ENCODE measurements around the gene RAPGEF4.

Gene RAPGEF4

DNA sequence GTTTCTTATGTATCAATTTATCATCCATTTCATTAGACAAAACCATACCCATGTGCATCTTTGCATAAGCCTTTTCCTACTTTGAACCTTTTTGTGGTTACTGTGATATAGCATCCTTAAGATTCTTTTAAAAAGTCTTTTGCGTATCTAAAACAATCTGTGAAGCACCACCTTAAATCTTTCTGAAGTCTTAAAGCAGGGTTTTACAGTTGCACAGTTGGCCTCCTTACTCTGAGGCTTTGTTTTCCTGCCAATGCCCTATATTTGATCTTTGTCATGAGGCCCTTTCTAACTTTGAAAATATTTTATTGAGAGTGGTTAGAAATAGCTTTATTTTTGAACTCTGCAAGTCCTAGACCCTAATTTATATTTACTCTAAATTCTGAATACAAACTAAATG is 176.6 kb downstream of the RAPGEF4 start (continued):
- TF ChIP-seq, protein P1, sequence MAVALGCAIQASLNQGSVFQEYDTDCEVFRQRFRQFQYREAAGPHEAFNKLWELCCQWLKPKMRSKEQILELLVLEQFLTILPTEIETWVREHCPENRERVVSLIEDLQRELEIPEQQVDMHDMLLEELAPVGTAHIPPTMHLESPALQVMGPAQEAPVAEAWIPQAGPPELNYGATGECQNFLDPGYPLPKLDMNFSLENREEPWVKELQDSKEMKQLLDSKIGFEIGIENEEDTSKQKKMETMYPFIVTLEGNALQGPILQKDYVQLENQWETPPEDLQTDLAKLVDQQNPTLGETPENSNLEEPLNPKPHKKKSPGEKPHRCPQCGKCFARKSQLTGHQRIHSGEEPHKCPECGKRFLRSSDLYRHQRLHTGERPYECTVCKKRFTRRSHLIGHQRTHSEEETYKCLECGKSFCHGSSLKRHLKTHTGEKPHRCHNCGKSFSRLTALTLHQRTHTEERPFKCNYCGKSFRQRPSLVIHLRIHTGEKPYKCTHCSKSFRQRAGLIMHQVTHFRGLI (tag by site-specific recombination; IDR thresholded peaks at IDR 0.05) = no peak
- TF ChIP-seq KLF9 (tag by site-specific recombination; IDR thresholded peaks at IDR 0.05; ENCODE audit: low read depth) (no peak), ZBTB20 (tag by site-specific recombination; IDR thresholded peaks at IDR 0.05) (no peak)

DNA sequence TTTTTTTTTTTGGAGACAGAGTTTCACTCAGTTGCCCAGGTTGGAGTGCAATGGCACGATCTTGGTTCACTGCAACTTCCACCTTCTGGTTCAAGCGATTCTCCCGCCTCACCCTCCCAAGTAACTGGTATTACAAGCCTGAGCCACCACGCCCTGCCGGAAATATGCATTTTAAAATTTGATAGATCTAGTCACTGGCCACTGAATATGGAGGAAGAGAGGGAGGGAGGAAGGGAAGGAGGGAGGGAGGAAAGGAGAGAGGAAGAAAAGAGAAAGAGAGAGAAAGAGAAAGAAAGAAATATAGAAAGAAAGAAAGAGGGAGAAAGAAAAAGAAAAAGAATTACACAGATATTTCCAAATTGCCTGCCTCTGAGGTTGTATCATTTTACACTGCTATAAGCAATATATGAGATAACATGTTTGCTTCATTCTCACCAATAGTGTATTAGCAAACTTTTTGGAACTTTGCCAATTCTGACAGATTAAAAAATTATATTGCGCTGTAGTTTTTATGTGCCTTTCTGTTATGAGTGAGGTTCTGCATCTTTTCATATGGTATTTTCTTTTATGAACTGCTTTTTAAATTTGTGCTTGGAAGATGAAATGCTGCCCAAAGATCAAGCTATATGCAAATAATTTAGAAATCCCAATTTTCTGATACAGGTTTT is 178.8 kb downstream of the RAPGEF4 start:
- H3K27ac ChIP-seq (ENCODE audit: extremely low read depth, low read depth, low read length) = no peak overlapping the region
- H3K36me3 ChIP-seq (ENCODE audit: control insufficient read depth in 2 of 2, insufficient read depth in 1 of 2, low read length in 2 of 2) = no peaks in the 10 kb centered on the region
- no peaks in the 10 kb centered on the region for H3K9me3 ChIP-seq (ENCODE audit: control insufficient read depth, insufficient read depth, low read depth, low read length)
- no peak for TF ChIP-seq GLI2 (tag by site-specific recombination; IDR thresholded peaks at IDR 0.05; ENCODE audit: borderline replicate concordance, low read depth)
- TF ChIP-seq, protein P2, sequence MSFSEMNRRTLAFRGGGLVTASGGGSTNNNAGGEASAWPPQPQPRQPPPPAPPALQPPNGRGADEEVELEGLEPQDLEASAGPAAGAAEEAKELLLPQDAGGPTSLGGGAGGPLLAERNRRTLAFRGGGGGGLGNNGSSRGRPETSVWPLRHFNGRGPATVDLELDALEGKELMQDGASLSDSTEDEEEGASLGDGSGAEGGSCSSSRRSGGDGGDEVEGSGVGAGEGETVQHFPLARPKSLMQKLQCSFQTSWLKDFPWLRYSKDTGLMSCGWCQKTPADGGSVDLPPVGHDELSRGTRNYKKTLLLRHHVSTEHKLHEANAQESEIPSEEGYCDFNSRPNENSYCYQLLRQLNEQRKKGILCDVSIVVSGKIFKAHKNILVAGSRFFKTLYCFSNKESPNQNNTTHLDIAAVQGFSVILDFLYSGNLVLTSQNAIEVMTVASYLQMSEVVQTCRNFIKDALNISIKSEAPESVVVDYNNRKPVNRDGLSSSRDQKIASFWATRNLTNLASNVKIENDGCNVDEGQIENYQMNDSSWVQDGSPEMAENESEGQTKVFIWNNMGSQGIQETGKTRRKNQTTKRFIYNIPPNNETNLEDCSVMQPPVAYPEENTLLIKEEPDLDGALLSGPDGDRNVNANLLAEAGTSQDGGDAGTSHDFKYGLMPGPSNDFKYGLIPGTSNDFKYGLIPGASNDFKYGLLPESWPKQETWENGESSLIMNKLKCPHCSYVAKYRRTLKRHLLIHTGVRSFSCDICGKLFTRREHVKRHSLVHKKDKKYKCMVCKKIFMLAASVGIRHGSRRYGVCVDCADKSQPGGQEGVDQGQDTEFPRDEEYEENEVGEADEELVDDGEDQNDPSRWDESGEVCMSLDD (tag by site-specific recombination; IDR thresholded peaks at IDR 0.05) = no peak
- TF ChIP-seq ZNF366 (tag by site-specific recombination; conservative IDR thresholded peaks at IDR 0.05) = peak; percentile 75
- no peak overlapping the region for H3K4me3 ChIP-seq (ENCODE audit: low read depth, low read length)
- CTCF ChIA-PET = no interaction called here
- POLR2A ChIA-PET = no interaction called here
- no peaks in the 10 kb centered on the region for H3K4me1 ChIP-seq (ENCODE audit: control insufficient read depth, insufficient read depth, low read length)

DNA sequence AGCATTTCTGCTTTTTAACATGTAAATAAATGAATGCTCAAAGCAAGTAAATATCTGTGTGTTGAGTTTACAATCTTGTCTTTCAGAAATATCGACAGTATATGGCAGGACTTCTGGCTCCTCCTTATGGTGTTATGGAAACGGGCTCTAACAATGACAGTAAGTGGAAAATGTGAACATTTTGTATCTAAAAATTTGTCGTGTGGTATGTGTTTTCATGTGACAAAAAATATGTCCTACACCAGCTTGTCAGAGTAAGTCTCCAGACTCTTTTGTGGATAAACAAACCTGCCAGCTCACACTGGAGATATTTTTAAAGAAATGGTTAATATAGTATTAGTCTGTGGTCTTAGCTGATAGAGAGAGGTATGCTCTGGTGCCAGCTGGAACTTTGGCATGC is 182.1 kb downstream of the RAPGEF4 start:
- Histone ChIP-seq H3K27ac (ENCODE audit: extremely low read depth, low read depth, low read length) (no peak overlapping the region), H3K4me1 (ENCODE audit: control insufficient read depth, insufficient read depth, low read length) (peaks cover 6% of the 10 kb centered on the region), H3K4me3 (ENCODE audit: low read depth, low read length) (no peak overlapping the region), H3K9me3 (ENCODE audit: control insufficient read depth, insufficient read depth, low read depth, low read length) (no peaks in the 10 kb centered on the region), H3K36me3 (ENCODE audit: control insufficient read depth in 2 of 2, insufficient read depth in 1 of 2, low read length in 2 of 2) (no peaks in the 10 kb centered on the region)
- POLR2A ChIA-PET = no interaction called here
- TF ChIP-seq SCRT1 (tag by site-specific recombination; IDR thresholded peaks at IDR 0.05; ENCODE audit: borderline replicate concordance) = no peak
- no peak for TF ChIP-seq ZNF19 (tag by site-specific recombination; IDR thresholded peaks at IDR 0.05; ENCODE audit: low read depth)
- no peak for TF ChIP-seq ZBTB1 (tag by site-specific recombination; IDR thresholded peaks at IDR 0.05)
- no peak for TF ChIP-seq SALL2 (tag by site-specific recombination; IDR thresholded peaks at IDR 0.05; ENCODE audit: borderline replicate concordance)
- TF ChIP-seq, protein P1 (tag by site-specific recombination; IDR thresholded peaks at IDR 0.05) = no peak
- no peak for TF ChIP-seq YY2 (tag by site-specific recombination; IDR thresholded peaks at IDR 0.05)
- no peak for TF ChIP-seq ZNF221 (tag by site-specific recombination; IDR thresholded peaks at IDR 0.05; ENCODE audit: borderline replicate concordance)
- TF ChIP-seq, protein P2 (tag by site-specific recombination; IDR thresholded peaks at IDR 0.05) = no peak
- TF ChIP-seq, protein P3, sequence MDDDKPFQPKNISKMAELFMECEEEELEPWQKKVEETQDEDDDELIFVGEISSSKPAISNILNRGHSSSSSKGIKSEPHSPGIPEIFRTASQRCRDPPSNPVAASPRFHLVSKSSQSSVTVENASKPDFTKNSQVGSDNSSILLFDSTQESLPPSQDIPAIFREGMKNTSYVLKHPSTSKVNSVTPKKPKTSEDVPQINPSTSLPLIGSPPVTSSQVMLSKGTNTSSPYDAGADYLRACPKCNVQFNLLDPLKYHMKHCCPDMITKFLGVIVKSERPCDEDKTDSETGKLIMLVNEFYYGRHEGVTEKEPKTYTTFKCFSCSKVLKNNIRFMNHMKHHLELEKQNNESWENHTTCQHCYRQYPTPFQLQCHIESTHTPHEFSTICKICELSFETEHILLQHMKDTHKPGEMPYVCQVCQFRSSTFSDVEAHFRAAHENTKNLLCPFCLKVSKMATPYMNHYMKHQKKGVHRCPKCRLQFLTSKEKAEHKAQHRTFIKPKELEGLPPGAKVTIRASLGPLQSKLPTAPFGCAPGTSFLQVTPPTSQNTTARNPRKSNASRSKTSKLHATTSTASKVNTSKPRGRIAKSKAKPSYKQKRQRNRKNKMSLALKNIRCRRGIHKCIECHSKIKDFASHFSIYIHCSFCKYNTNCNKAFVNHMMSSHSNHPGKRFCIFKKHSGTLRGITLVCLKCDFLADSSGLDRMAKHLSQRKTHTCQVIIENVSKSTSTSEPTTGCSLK (tag by site-specific recombination; IDR thresholded peaks at IDR 0.05) = no peak
- TF ChIP-seq ZFP69B (tag by site-specific recombination; IDR thresholded peaks at IDR 0.05) = no peak
- TF ChIP-seq, protein P4, sequence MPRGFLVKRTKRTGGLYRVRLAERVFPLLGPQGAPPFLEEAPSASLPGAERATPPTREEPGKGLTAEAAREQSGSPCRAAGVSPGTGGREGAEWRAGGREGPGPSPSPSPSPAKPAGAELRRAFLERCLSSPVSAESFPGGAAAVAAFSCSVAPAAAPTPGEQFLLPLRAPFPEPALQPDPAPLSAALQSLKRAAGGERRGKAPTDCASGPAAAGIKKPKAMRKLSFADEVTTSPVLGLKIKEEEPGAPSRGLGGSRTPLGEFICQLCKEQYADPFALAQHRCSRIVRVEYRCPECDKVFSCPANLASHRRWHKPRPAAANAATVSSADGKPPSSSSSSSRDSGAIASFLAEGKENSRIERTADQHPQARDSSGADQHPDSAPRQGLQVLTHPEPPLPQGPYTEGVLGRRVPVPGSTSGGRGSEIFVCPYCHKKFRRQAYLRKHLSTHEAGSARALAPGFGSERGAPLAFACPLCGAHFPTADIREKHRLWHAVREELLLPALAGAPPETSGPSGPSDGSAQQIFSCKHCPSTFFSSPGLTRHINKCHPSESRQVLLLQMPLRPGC (tag by site-specific recombination; IDR thresholded peaks at IDR 0.05) = no peak
- TF ChIP-seq ZNF600 (tag by site-specific recombination; IDR thresholded peaks at IDR 0.05) = no peak
- no peak for TF ChIP-seq ZNF335 (tag by site-specific recombination; conservative IDR thresholded peaks at IDR 0.05)
- CTCF ChIA-PET = no interaction called here
